Lung (tissue), 12 donors: ENCODE data around the gene SGCA. TPM values are rescaled to one million over a fixed set of nuclear protein-coding genes. Genes with fewer than 3 reads are reported as not detected.

Source experiments
- ATAC-seq: fragments of 200-7000 bp; cut with Tn5 transposase; one replicate; pipeline ENCODE4 v1.9.1; 2020; ENCODE audit warnings: moderate number of reproducible peaks; ENCODE audit not compliant: insufficient read depth, low FRiP score
- DNase-seq, 3 donors: peaks; one replicate each; pipeline ENCODE4 v3.0.0-alpha.2; 2013 to 2017
- H3K27ac ChIP-seq, 2 donors: one replicate each; pipeline ENCODE4 v1.5.1; 2013; ENCODE audit warnings: mild to moderate bottlenecking in 2 of 2, moderate library complexity in 2 of 2, control low read depth in 1 of 2, inconsistent platforms in 1 of 2, low read depth in 1 of 2, low read length in 1 of 2
- H3K27me3 ChIP-seq, 3 donors: one replicate each; pipeline ENCODE4 v1.5.1; 2013; ENCODE audit warnings: low read length in 2 of 3; ENCODE audit not compliant: control insufficient read depth in 3 of 3, insufficient read depth in 3 of 3
- H3K36me3 ChIP-seq, 4 donors: one replicate each; pipeline ENCODE4 v1.5.1; 2013; ENCODE audit warnings: low read length in 4 of 4, mild to moderate bottlenecking in 1 of 4, moderate library complexity in 1 of 4; ENCODE audit not compliant: control insufficient read depth in 4 of 4, insufficient read depth in 4 of 4
- H3K4me1 ChIP-seq, 5 donors: one replicate each; pipeline ENCODE4 v1.5.1; 2013; ENCODE audit warnings: low read length in 5 of 5, mild to moderate bottlenecking in 2 of 5, moderate library complexity in 1 of 5; ENCODE audit not compliant: control insufficient read depth in 5 of 5, insufficient read depth in 5 of 5
- H3K4me3 ChIP-seq: one replicate; pipeline ENCODE4 v1.5.1; 2013; ENCODE audit warnings: mild to moderate bottlenecking, control low read depth, moderate library complexity
- H3K9ac ChIP-seq, 2 donors: one replicate each; pipeline ENCODE4 v1.5.1; 2013; ENCODE audit warnings: low read length in 2 of 2, control low read depth in 1 of 2; ENCODE audit not compliant: insufficient read depth in 1 of 2
- H3K9me3 ChIP-seq, 4 donors: one replicate each; pipeline ENCODE4 v1.5.1; 2013; ENCODE audit warnings: low read length in 3 of 4, mild to moderate bottlenecking in 1 of 4, moderate library complexity in 1 of 4; ENCODE audit not compliant: control insufficient read depth in 4 of 4, insufficient read depth in 3 of 4
- CTCF ChIP-seq: IDR thresholded peaks from 2 replicates; pipeline ENCODE4 v1.5.1; 2012; ENCODE audit warnings: mild to moderate bottlenecking; ENCODE audit errors: control extremely low read depth, extremely low read depth
- WGBS, 2 donors: extraction: QIAGEN DNeasy Blood & Tissue Kit; methylation state at CpG; one replicate each; pipeline ENCODE4 v1.1.7; 2013; 5-methylcytosine and 5-hydroxymethylcytosine counted together
- polyA plus RNA-seq, 2 donors: library from polyadenylated mRNA; stranded (reverse); fragments of 200-250 nt; gene quantifications; one replicate each; pipeline ENCODE4 v1.2.1, GENCODE V29; 2013
- total RNA-seq, 2 donors: library from RNA; depleted of rRNA in 1 of 2; stranded (reverse); fragments of >200 nt in 1 of 2; gene quantifications; one replicate each; pipeline ENCODE4 v1.2.1, GENCODE V29; 2014 to 2021
- donor health status: control.
- donor health status: control.
- donor health status: Bipolar disorder and iron deficiency.
- donor health status: healthy.
- donor health status: DM: yes; HTN: yes; CAD: no.

Gene SGCA
- total and polyA plus RNA-seq, 4 donors = 5.0 to 19.4 (median 14.0) TPM

DNA sequence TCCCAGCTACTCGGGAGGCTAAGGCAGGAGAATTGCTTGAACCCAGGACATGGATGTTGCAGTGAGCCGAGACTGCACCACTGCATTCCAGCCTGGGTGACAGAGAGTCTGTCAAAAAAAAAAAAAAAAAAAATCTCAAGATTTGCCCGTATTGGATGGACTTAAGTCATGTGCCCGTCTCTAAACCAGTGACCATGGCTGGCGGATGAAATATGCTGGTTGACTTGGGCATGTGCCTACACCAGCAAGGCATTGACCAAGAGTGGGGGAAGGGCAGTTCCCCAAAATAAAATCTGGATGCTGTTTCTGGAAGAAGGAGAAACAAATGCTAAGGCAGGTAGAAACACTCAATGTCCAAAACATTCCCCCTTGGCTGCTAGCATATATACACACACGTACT lies 57.1 kb downstream of the SGCA start:
- TF ChIP-seq CTCF = no peak
- 70 to 83% methylated on average over 6 of the region's 6 CpGs for WGBS, 2 donors
- ATAC-seq (no peak), DNase-seq (no peak)
- H3K9me3 ChIP-seq = peaks cover 0 to 6% (median 0%) of the 10 kb centered on the region in 4 donors
- H3K9ac ChIP-seq = no peak overlapping the region
- no peaks in the 10 kb centered on the region for H3K36me3 ChIP-seq
- no peak overlapping the region for H3K27ac ChIP-seq
- no peak overlapping the region for H3K4me3 ChIP-seq
- no peaks in the 10 kb centered on the region for H3K27me3 ChIP-seq
- H3K4me1 ChIP-seq = peaks cover 0 to 50% (median 33%) of the 10 kb centered on the region in 5 donors

Other genes with a start within 250 kb of the SGCA start
- 1 to 10 TPM in 1 of 2 donors, under 1 TPM in 1; 0.51 to 2.2 TPM for gene DLX4, start 196.8 kb upstream of the SGCA start, total RNA-seq
- gene DLX4, start 196.8 kb upstream of the SGCA start, polyA plus RNA-seq = under 1 TPM; 0.45 to 0.93 TPM
- gene DLX3, start 170.8 kb upstream of the SGCA start, total RNA-seq = 1 to 10 TPM in 1 of 2 donors, under 1 TPM in 1; 0.52 to 1.3 TPM
- under 1 TPM; 0.17 to 0.77 TPM for gene DLX3, start 170.8 kb upstream of the SGCA start, polyA plus RNA-seq
- gene ITGA3, start 109.9 kb upstream of the SGCA start, total RNA-seq = 100 to 1,000 TPM; 142 to 204 TPM
- gene ITGA3, start 109.9 kb upstream of the SGCA start, polyA plus RNA-seq = 100 to 1,000 TPM in 1 of 2 donors, 10 to 100 TPM in 1; 83.9 to 123 TPM
- 10 to 100 TPM; 23.2 to 27.8 TPM for gene PDK2, start 70.7 kb upstream of the SGCA start, total RNA-seq
- gene PDK2, start 70.7 kb upstream of the SGCA start, polyA plus RNA-seq = 10 to 100 TPM in 1 of 2 donors, 1 to 10 TPM in 1; 10.0 to 15.7 TPM
- 1 to 10 TPM; 3.3 to 4.4 TPM for gene SAMD14, start 35.8 kb upstream of the SGCA start, total RNA-seq
- 1 to 10 TPM; 3.9 to 6.2 TPM for gene SAMD14, start 35.8 kb upstream of the SGCA start, polyA plus RNA-seq
- 10 to 100 TPM; 31.7 to 77.4 TPM for gene PPP1R9B, start 15.3 kb upstream of the SGCA start, total RNA-seq
- 10 to 100 TPM; 38.1 to 61.5 TPM for gene PPP1R9B, start 15.3 kb upstream of the SGCA start, polyA plus RNA-seq
- gene COL1A1, start 35.6 kb downstream of the SGCA start, total RNA-seq = 1,000 to 10,000 TPM in 1 of 2 donors, 100 to 1,000 TPM in 1; 443 to 1,330 TPM
- 100 to 1,000 TPM in 1 of 2 donors, 10 to 100 TPM in 1; 30.5 to 122 TPM for gene COL1A1, start 35.6 kb downstream of the SGCA start, polyA plus RNA-seq
- 1 to 10 TPM in 1 of 2 donors, under 1 TPM in 1; 0.63 to 8.0 TPM for gene TMEM92, start 108.5 kb downstream of the SGCA start, total RNA-seq
- gene TMEM92, start 108.5 kb downstream of the SGCA start, polyA plus RNA-seq = 1 to 10 TPM; 5.6 to 6.2 TPM
- gene XYLT2, start 180.1 kb downstream of the SGCA start, total RNA-seq = 10 to 100 TPM; 20.9 to 28.5 TPM
- 10 to 100 TPM in 1 of 2 donors, 1 to 10 TPM in 1; 9.6 to 11.5 TPM for gene XYLT2, start 180.1 kb downstream of the SGCA start, polyA plus RNA-seq
- gene MRPL27, start 207.2 kb downstream of the SGCA start, total RNA-seq = 10 to 100 TPM; 33.5 to 58.1 TPM
- 100 to 1,000 TPM in 1 of 2 donors, 10 to 100 TPM in 1; 98.6 to 176 TPM for gene MRPL27, start 207.2 kb downstream of the SGCA start, polyA plus RNA-seq
- gene EME1, start 207.2 kb downstream of the SGCA start, total RNA-seq = 1 to 10 TPM; 1.5 to 2.8 TPM
- 1 to 10 TPM in 1 of 2 donors, under 1 TPM in 1; 0.55 to 2.1 TPM for gene EME1, start 207.2 kb downstream of the SGCA start, polyA plus RNA-seq
- 100 to 1,000 TPM in 1 of 2 donors, 10 to 100 TPM in 1; 43.8 to 117 TPM for gene LRRC59, start 231.5 kb downstream of the SGCA start, total RNA-seq
- gene LRRC59, start 231.5 kb downstream of the SGCA start, polyA plus RNA-seq = 100 to 1,000 TPM in 1 of 2 donors, 10 to 100 TPM in 1; 46.8 to 112 TPM